Measurements from ENCODE around the gene RAC3.

Gene RAC3

DNA sequence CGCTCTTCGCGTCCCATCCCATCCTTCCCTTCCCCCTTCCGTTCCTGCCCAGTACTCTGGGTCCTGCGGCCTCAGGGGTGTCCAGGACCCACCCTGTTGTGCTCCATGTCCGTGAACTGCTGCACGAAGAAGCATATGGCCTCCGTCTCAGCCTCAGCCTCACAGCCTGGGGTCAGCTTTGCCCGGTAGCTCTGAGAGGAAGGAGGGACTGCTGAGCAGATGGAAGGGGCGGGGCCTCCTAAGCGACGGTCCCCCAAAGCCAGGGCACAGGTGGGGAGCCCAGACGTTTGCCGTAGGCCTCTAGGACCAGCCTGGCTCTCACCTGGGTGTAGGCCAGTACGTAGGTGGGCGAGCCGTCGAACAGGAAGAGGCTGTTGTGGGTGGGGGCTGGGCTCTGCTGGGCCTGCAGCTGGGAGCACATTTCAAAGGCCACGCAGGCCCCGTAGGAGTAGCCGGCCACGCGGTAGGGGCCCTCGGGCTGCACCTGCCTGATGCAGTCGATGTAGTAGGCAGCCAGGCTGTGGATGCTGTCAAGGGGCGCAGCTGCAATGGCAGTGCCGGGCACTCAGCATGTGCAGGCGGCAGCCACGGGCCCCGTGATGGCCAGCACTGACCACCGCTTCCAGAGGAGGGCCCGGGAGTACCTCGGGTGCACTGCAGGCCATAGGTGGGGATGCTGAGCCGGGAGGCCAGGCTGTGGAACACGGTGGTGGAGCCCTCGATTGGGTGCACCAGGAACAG, 48.7 kb downstream of the RAC3 start:
- H3K4me3 ChIP-seq (ENCODE audit: low read depth, low read length): no peak overlapping the region
- TF ChIP-seq, protein P1, sequence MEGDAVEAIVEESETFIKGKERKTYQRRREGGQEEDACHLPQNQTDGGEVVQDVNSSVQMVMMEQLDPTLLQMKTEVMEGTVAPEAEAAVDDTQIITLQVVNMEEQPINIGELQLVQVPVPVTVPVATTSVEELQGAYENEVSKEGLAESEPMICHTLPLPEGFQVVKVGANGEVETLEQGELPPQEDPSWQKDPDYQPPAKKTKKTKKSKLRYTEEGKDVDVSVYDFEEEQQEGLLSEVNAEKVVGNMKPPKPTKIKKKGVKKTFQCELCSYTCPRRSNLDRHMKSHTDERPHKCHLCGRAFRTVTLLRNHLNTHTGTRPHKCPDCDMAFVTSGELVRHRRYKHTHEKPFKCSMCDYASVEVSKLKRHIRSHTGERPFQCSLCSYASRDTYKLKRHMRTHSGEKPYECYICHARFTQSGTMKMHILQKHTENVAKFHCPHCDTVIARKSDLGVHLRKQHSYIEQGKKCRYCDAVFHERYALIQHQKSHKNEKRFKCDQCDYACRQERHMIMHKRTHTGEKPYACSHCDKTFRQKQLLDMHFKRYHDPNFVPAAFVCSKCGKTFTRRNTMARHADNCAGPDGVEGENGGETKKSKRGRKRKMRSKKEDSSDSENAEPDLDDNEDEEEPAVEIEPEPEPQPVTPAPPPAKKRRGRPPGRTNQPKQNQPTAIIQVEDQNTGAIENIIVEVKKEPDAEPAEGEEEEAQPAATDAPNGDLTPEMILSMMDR (IDR thresholded peaks at IDR 0.05; ENCODE audit: low read depth, low read length, missing control alignments): no peak
- no peak for DNase-seq (ENCODE audit: low read depth)

DNA sequence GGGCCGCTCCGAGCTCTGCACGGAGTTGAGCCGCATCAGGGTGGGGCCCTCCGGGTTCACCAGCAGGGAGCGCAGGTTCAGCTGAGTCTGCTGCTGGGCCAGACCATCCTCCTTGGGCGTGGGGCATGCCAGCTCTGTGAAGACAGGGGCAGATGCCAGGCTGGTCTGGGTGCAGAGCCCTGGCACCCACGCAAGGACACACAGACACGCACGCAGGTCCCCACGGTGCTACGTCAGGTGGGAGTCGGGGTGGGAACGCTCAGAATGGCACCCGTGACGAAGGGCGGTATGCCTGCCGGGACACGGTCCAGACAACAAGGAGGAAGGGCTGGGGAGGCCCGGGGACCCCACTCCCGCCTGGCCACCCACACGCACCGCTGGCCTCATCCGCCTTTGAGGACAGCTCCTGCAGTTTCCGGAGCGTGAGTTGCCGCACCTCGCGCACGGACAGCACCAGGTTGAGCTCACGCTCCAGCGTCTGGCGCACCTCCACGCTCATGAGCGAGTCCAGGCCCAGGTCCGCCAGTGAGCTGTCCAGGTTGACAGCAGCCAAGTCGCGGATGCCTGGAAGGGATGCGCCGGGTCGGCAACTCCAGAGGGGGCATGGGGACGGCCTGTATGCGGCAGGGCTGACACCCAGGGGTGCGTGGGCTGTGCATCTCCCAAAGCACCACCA, 49.4 kb downstream of the RAC3 start:
- DNase-seq (ENCODE audit: low read depth): no peak
- TF ChIP-seq, protein P1 (IDR thresholded peaks at IDR 0.05; ENCODE audit: low read depth, low read length, missing control alignments): no peak
- H3K4me3 ChIP-seq (ENCODE audit: low read depth, low read length): no peak overlapping the region

DNA sequence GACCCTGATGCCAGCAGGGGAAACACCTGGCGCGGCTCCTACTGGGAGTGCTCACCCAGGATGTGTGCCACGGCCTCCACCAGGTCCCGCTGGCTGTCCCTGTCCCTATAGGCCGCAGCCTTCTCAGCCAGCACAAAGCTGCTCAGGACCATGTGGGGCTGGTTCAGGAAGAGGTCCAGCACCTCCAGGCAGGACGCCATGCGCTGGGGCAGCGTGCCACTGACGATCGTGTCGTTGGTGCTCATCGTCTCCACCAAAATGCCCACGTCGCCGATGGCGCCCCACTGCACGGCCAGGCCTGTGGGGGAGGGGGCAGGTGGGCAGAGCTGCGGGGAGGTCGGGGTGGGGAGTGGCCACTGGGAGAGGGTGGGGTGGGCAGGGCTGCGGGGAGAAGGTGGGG, 50.1 kb downstream of the RAC3 start:
- DNase-seq (ENCODE audit: low read depth): no peak
- TF ChIP-seq, protein P1 (IDR thresholded peaks at IDR 0.05; ENCODE audit: low read depth, low read length, missing control alignments): no peak
- H3K4me3 ChIP-seq (ENCODE audit: low read depth, low read length): no peak overlapping the region

DNA sequence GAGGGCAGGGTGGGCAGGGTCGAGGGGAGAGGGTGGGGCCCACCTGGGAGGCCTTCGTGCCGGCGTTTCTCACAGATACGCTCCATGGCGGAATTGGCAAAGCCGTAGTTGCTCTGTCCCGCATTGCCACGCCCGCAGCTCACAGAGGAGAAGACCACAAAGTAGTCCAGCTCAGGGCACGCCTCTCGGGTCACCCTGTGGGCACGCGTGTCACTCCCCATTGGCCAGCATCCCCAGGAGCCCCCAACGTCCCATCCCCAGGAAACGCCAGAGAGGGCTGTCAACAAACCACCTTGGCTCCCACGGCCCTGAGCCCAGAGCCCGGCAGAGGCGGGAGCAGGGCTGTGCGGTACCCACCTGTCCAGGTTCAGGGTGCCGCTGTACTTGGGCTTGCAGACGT, 50.5 kb downstream of the RAC3 start:
- no peak for DNase-seq (ENCODE audit: low read depth)
- H3K4me3 ChIP-seq (ENCODE audit: low read depth, low read length): no peak overlapping the region
- TF ChIP-seq, protein P1 (IDR thresholded peaks at IDR 0.05; ENCODE audit: low read depth, low read length, missing control alignments): no peak

DNA sequence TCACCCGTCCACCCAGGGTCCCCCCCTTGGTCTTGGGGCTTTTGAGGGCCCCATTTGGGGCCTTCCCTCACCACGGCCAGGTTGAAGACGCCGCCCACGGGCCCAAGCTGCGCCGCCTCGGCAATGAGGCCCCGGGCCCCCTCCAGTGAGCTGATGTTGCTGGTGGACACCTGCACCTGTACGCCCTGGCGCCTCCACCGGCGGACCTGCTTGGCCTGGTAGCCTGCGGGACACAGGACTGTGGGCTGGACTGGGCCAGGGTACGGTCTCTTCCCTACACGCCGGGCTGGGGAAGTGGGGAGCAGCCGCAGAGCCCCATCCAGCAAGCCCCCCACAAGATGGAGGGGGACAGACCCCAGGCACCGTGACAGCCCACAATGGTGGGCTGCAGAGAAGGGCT, 51.0 kb downstream of the RAC3 start:
- H3K4me3 ChIP-seq (ENCODE audit: low read depth, low read length): no peak overlapping the region
- TF ChIP-seq, protein P1 (IDR thresholded peaks at IDR 0.05; ENCODE audit: low read depth, low read length, missing control alignments): no peak
- DNase-seq (ENCODE audit: low read depth): no peak

DNA sequence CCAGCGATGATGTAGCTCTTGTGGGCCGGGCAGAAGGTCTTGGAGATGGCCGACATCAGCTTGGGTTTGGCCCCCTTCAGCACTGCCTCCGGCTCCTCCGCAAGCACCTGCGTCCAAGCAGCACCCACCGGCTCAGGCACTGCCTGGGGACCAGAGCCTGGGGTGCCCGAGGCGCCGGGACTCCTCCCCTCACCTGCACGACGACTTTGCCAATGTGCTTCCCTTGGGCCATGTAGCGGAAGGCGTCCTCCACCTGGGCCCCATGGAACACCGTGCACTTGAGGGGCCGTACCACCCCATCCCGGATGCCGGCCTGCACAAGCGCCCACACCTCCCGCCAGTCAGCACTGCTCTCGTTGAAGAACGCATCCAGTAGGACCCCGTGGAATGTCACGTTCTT, 51.5 kb downstream of the RAC3 start:
- DNase-seq (ENCODE audit: low read depth): no peak
- no peak overlapping the region for H3K4me3 ChIP-seq (ENCODE audit: low read depth, low read length)
- TF ChIP-seq, protein P1 (IDR thresholded peaks at IDR 0.05; ENCODE audit: low read depth, low read length, missing control alignments): no peak

All from GM12864 (cell line).